ENCODE data around the gene PTPRC.

- TF ChIP-seq CTCF (IDR thresholded peaks at IDR 0.05), result no peak
- TF ChIP-seq POLR2A (IDR thresholded peaks at IDR 0.05), result peak in 2 of 3 donors; percentile 14 to 34
Measured at GRCh38 chr1:198681831-198682759, 43.3 kb downstream of the PTPRC start.
